K562 (cell line): Measurements from ENCODE around the gene APC. TPM values are rescaled to one million over a fixed set of nuclear protein-coding genes. Genes with fewer than 3 reads are reported as not detected.

Experiments
- CBFA2T2 ChIP-seq: fragments of 450-650 bp; conservative IDR thresholded peaks from 2 replicates; pipeline ENCODE4 v1.6.1; 2017; ENCODE audit warnings: mild to moderate bottlenecking
- CTCFL ChIP-seq: IDR thresholded peaks from 2 replicates; pipeline ENCODE4 v1.6.1; 2011; ENCODE audit warnings: borderline replicate concordance, low read depth, mild to moderate bottlenecking, moderate library complexity, low read length; ENCODE audit not compliant: insufficient read depth, poor library complexity, severe bottlenecking
- HDAC2 ChIP-seq: fragments of 450-650 bp; IDR thresholded peaks from 2 replicates; pipeline ENCODE4 v1.6.1; 2016; ENCODE audit warnings: mild to moderate bottlenecking
- HOMEZ ChIP-seq: fragments of 250-450 bp; sonication (Bioruptor Pico); IDR thresholded peaks from 2 replicates; pipeline ENCODE4 v1.4.0; 2020; ENCODE audit warnings: mild to moderate bottlenecking, moderate library complexity
- NBN ChIP-seq: fragments of 450-650 bp; IDR thresholded peaks from 2 replicates; pipeline ENCODE4 v1.6.1; 2016; ENCODE audit warnings: low read depth, mild to moderate bottlenecking
- NCOR1 ChIP-seq: fragments of 450-650 bp; IDR thresholded peaks from 2 replicates; pipeline ENCODE4 v1.6.1; 2016; ENCODE audit warnings: mild to moderate bottlenecking, moderate library complexity
- PHF8 ChIP-seq: fragments of 200-600 bp; sonication (generic); IDR thresholded peaks from 2 replicates; pipeline ENCODE4 v1.6.1; 2012; ENCODE audit warnings: mixed run types, mild to moderate bottlenecking, inconsistent platforms, low read length, moderate library complexity, borderline replicate concordance
- POLR2AphosphoS5 ChIP-seq: IDR thresholded peaks from 2 replicates; pipeline ENCODE4 v1.6.1; 2011; ENCODE audit warnings: mild to moderate bottlenecking, low read depth, low read length, moderate library complexity; ENCODE audit not compliant: control insufficient read depth, insufficient read depth
- PTTG1 ChIP-seq: fragments of 450-650 bp; IDR thresholded peaks from 2 replicates; pipeline ENCODE4 v1.6.1; 2016; ENCODE audit warnings: low read depth, mild to moderate bottlenecking, missing genetic modification characterization, missing compliant biosample characterization
- STAT5A ChIP-seq: IDR thresholded peaks from 2 replicates; pipeline ENCODE4 v1.6.1; 2012; ENCODE audit warnings: low read length, inconsistent platforms, borderline replicate concordance
- TRIM24 ChIP-seq, 2 experiments: fragments of 450-650 bp; IDR thresholded peaks; 2 replicates each; pipeline ENCODE4 v1.6.1; 2016
- ZBTB11 ChIP-seq, 3 experiments: fragments of 200-800 bp in 1 of 3; fragments of 250-450 bp in 1 of 3; fragments of 450-650 bp in 1 of 3; sonication (Bioruptor Pico) in 1 of 3; sonication (Bioruptor generic) in 1 of 3; formaldehyde crosslinking in 1 of 3; IDR thresholded peaks; 2 replicates each; pipeline versions ENCODE4 v1.6.1 to v1.8.0; 2016 to 2022; ENCODE audit warnings: mild to moderate bottlenecking in 2 of 3, missing genetic modification characterization in 2 of 3, missing compliant biosample characterization in 1 of 3, moderate library complexity in 1 of 3
- ZFP91 ChIP-seq: sonication (generic); formaldehyde crosslinking; IDR thresholded peaks from 2 replicates; pipeline ENCODE4 v1.8.0; 2022; ENCODE audit warnings: mild to moderate bottlenecking, missing genetic modification reagents
- ZNF740 ChIP-seq, 3 experiments: fragments of 200-800 bp in 1 of 3; sonication (Bioruptor generic) in 1 of 3; sonication (generic) in 1 of 3; formaldehyde crosslinking in 1 of 3; IDR thresholded peaks; 2 replicates each; pipeline versions ENCODE4 v1.6.1 to v1.8.0; 2016 to 2022; ENCODE audit warnings: mild to moderate bottlenecking in 2 of 3, missing compliant biosample characterization in 2 of 3, missing genetic modification characterization in 2 of 3, missing genetic modification reagents in 1 of 3
- polyA plus RNA-seq, 8 experiments: library from polyadenylated mRNA; depleted of rRNA in 4 of 8; stranded (reverse) in 5 of 8; unstranded in 3 of 8; fragments of >200 nt; fragmentation: Nextera tagmentation in 2 of 8; fragmentation: Illumina TruSeq in 1 of 8; extraction: Ambion mirVana in 2 of 8; extraction: Trizol in 1 of 8; gene quantifications; 2 replicates each; pipeline versions ENCODE4 v1.2.1 to v1.2.3, GENCODE V29; 2011 to 2014; ENCODE audit warnings: inconsistent platforms in 1 of 8, missing spikeins in 1 of 8
- total RNA-seq, 7 experiments: library from RNA; depleted of rRNA in 6 of 7; stranded (reverse); fragments of >200 nt in 6 of 7; fragmentation: Illumina TruSeq in 2 of 7; extraction: Trizol in 2 of 7; gene quantifications; 2 replicates each; pipeline versions ENCODE4 v1.2.1 to v1.2.3, GENCODE V29; 2011 to 2021; ENCODE audit warnings: low replicate concordance in 1 of 7

Gene APC
- total and polyA plus RNA-seq, 9 of the 15 experiments (the other 6 are each of a cell fraction or from before 2014, with no cell fraction given): 5.7 to 29.5 (median 15.4) TPM

GRCh38 chr5:112703866-112704820, 33.5 kb upstream of the APC start (continued):
- TF ChIP-seq NBN (0 out of 2 replicates have a peak, but pooled peaks have one; percentile 44), POLR2AphosphoS5 (peak; percentile 74; the same call in 1 of the 2 replicates), CTCFL (no peak), TRIM24 (IDR thresholded peaks at IDR 0.05) (peak in 1 of 2 experiments; percentile 60; a peak in 3 of 4 replicates), NCOR1 (peak; percentile 84), CBFA2T2 (peak; percentile 85), PHF8 (no peak), HOMEZ (CRISPR knock-in tag) (no peak), HDAC2 (peak; percentile 36; the same call in 1 of the 2 replicates), PTTG1 (no peak), STAT5A (peak; percentile 75; the same call in 1 of the 2 replicates), ZNF740 (CRISPR knock-in tag; IDR thresholded peaks at IDR 0.05) (no peak), ZNF740 (tag; IDR thresholded peaks at IDR 0.05) (no peak), ZFP91 (CRISPR knock-in tag) (peak; percentile 88), ZBTB11 (CRISPR knock-in tag; IDR thresholded peaks at IDR 0.05) (peak in 1 of 3 experiments; percentile 54; a peak in 1 of 6 replicates)
